ENCODE measurements around the gene SMC5.
"Not testable (repeated sequence)": the region's sequence is repeated elsewhere in the genome, so short reads cannot be mapped to it uniquely, and the experiment has no call there.

The SMC5 gene

GRCh38 chr9:70398145-70398556 is 139.4 kb downstream of the SMC5 start:
- DNase-seq: peak; percentile 91
- in situ Hi-C loops (cut with MboI; ENCODE audit: low pct_unique_long_range_greater_than_20kb, low sequenced_read_pairs): no loop called here

- no peak for DNase-seq
- in situ Hi-C loops (cut with MboI; ENCODE audit: low pct_unique_long_range_greater_than_20kb, low sequenced_read_pairs): no loop called here
Measured at GRCh38 chr9:70399141-70399540, 140.4 kb downstream of the SMC5 start.

GRCh38 chr9:70400107-70400892 is 141.5 kb downstream of the SMC5 start:
- DNase-seq: no peak
- in situ Hi-C loops (cut with MboI; ENCODE audit: low pct_unique_long_range_greater_than_20kb, low sequenced_read_pairs): no loop called here

GRCh38 chr9:70401241-70401640 is 142.5 kb downstream of the SMC5 start:
- in situ Hi-C loops (cut with MboI; ENCODE audit: low pct_unique_long_range_greater_than_20kb, low sequenced_read_pairs); DNase-seq: not testable (repeated sequence)

GRCh38 chr9:70402213-70402612 is 143.4 kb downstream of the SMC5 start:
- in situ Hi-C loops (cut with MboI; ENCODE audit: low pct_unique_long_range_greater_than_20kb, low sequenced_read_pairs): no loop called here
- DNase-seq: no peak

- in situ Hi-C loops (cut with MboI; ENCODE audit: low pct_unique_long_range_greater_than_20kb, low sequenced_read_pairs): no loop called here
Measured at GRCh38 chr9:70403166-70403565, 144.4 kb downstream of the SMC5 start.

GRCh38 chr9:70403618-70404025 is 144.8 kb downstream of the SMC5 start:
- no peak for DNase-seq

More at GRCh38 chr9:70403166-70403565, 144.4 kb downstream of the SMC5 start:
- DNase-seq: no peak

GRCh38 chr9:70404261-70404660 is 145.5 kb downstream of the SMC5 start:
- in situ Hi-C loops (cut with MboI; ENCODE audit: low pct_unique_long_range_greater_than_20kb, low sequenced_read_pairs): no loop called here
- DNase-seq: no peak

More at GRCh38 chr9:70403618-70404025, 144.8 kb downstream of the SMC5 start:
- in situ Hi-C loops (cut with MboI; ENCODE audit: low pct_unique_long_range_greater_than_20kb, low sequenced_read_pairs): no loop called here

Data from KBM-7 (cell line).